H1 (cell line): Measurements from ENCODE around the gene TINAG. TPM values are rescaled to one million over a fixed set of nuclear protein-coding genes. Genes with fewer than 3 reads are reported as not detected.

Experiments
- CTCF ChIA-PET: fragments of 300-600 bp; sonication (Branson Sonifier 250); formaldehyde crosslinking; loops from one replicate; lab custom pipeline; 2021; ENCODE audit not compliant: partially characterized antibody; lab: Charles Lee
- POLR2A ChIA-PET: fragments of 300-600 bp; sonication (Branson Sonifier 250); formaldehyde crosslinking; loops from one replicate; lab custom pipeline; 2021; ENCODE audit warnings: inconsistent platforms; ENCODE audit not compliant: partially characterized antibody; lab: Charles Lee
- DNase-seq, 2 experiments: peaks; one replicate each; pipeline versions ENCODE4 v3.0.0 to v3.0.0-alpha.2; 2010 to 2022; ENCODE audit warnings: low spot score in 2 of 2, low read depth in 1 of 2, mixed read lengths in 1 of 2
- FAIRE-seq: peaks from 2 replicates; lab custom pipeline; 2011; peaks lifted over from hg19 to GRCh38; lab: Jason Lieb, UNC
- H2AFZ ChIP-seq: 2 replicates; pipeline ENCODE4 v1.8.1; 2012; ENCODE audit warnings: low read length, inconsistent platforms
- H2AK5ac ChIP-seq: 2 replicates; pipeline ENCODE4 v1.6.1; 2013; ENCODE audit warnings: low read depth, low read length
- H2BK120ac ChIP-seq: replicated peaks from 2 replicates; pipeline ENCODE3; 2013; ENCODE audit warnings: low read depth, low read length, inconsistent platforms
- H2BK12ac ChIP-seq: 2 replicates; pipeline ENCODE4 v1.6.1; 2013; ENCODE audit warnings: low read depth, low read length
- H2BK15ac ChIP-seq: 2 replicates; pipeline ENCODE4 v1.6.1; 2013; ENCODE audit warnings: low read length
- H2BK20ac ChIP-seq: 2 replicates; pipeline ENCODE4 v1.6.1; 2013; ENCODE audit warnings: low read length
- H2BK5ac ChIP-seq: 2 replicates; pipeline ENCODE4 v1.6.1; 2013; ENCODE audit warnings: low read depth, low read length
- H3K14ac ChIP-seq: 2 replicates; pipeline ENCODE4 v1.6.1; 2013; ENCODE audit warnings: inconsistent platforms; ENCODE audit not compliant: insufficient read length
- H3K18ac ChIP-seq: 2 replicates; pipeline ENCODE4 v1.6.1; 2013; ENCODE audit warnings: low read length; ENCODE audit errors: extremely low read depth
- H3K23ac ChIP-seq: 2 replicates; pipeline ENCODE4 v1.6.1; 2013; ENCODE audit warnings: inconsistent platforms; ENCODE audit not compliant: insufficient read length
- H3K23me2 ChIP-seq: 2 replicates; pipeline ENCODE4 v1.6.1; 2013; ENCODE audit warnings: low read depth, low read length
- H3K27ac ChIP-seq: 2 replicates; pipeline ENCODE4 v1.6.1; 2011; ENCODE audit warnings: low read depth, low read length, inconsistent platforms
- H3K27me3 ChIP-seq, 4 experiments: replicated peaks in 1 of 4; 1 replicate in 1 of 4; 2 replicates in 3 of 4; pipeline versions ENCODE4 v1.6.1 to v1.8.1; 2011 to 2013; ENCODE audit warnings: low read length in 3 of 4, mild to moderate bottlenecking in 3 of 4, inconsistent platforms in 2 of 4, mixed read lengths in 2 of 4, moderate library complexity in 1 of 4; ENCODE audit not compliant: control insufficient read depth in 3 of 4, insufficient read depth in 3 of 4; ENCODE audit errors: extremely low read depth in 1 of 4
- H3K36me3 ChIP-seq, 4 experiments: 2 replicates each; pipeline versions ENCODE4 v1.6.1 to v1.8.1; 2011 to 2013; ENCODE audit warnings: mild to moderate bottlenecking in 4 of 4, low read length in 3 of 4, moderate library complexity in 2 of 4, control low read depth in 1 of 4, inconsistent platforms in 1 of 4; ENCODE audit not compliant: insufficient read depth in 4 of 4, control insufficient read depth in 2 of 4
- H3K4ac ChIP-seq: replicated peaks from 2 replicates; pipeline ENCODE3; 2013; ENCODE audit warnings: low read length, low read depth, mixed read lengths, inconsistent platforms; ENCODE audit not compliant: insufficient read length
- H3K4me1 ChIP-seq, 4 experiments: replicated peaks in 1 of 4; 1 replicate in 1 of 4; 2 replicates in 3 of 4; pipeline versions ENCODE4 v1.6.1 to v1.8.1; 2011 to 2013; ENCODE audit warnings: low read length in 3 of 4, inconsistent platforms in 2 of 4, mixed read lengths in 1 of 4; ENCODE audit not compliant: insufficient read depth in 4 of 4, control insufficient read depth in 3 of 4
- H3K4me2 ChIP-seq, 2 experiments: 2 replicates each; pipeline versions ENCODE4 v1.6.1 to v1.8.1; 2011 to 2013; ENCODE audit warnings: low read depth in 2 of 2, low read length in 2 of 2, control low read depth in 1 of 2, inconsistent platforms in 1 of 2, mild to moderate bottlenecking in 1 of 2; ENCODE audit not compliant: insufficient read depth in 1 of 2
- H3K4me3 ChIP-seq, 4 experiments: fragments of 200-600, 300-600 bp in 1 of 4; sonication (generic), shearing (Covaris generic), sonication (Bioruptor Twin) in 1 of 4; 2 replicates each; pipeline versions ENCODE4 v1.5.1 to v1.8.1; 2011 to 2016; ENCODE audit warnings: low read length in 4 of 4, low read depth in 3 of 4, control low read depth in 2 of 4, inconsistent platforms in 2 of 4, mild to moderate bottlenecking in 2 of 4, mixed read lengths in 1 of 4, moderate library complexity in 1 of 4; ENCODE audit not compliant: insufficient read depth in 2 of 4; ENCODE audit errors: extremely low read depth in 1 of 4
- H3K56ac ChIP-seq: replicated peaks from 2 replicates; pipeline ENCODE3; 2013; ENCODE audit warnings: low read depth, mild to moderate bottlenecking, mixed read lengths, low read length, inconsistent platforms; ENCODE audit not compliant: insufficient read length
- H3K79me1 ChIP-seq: 2 replicates; pipeline ENCODE4 v1.6.1; 2013; ENCODE audit warnings: low read depth, low read length, control low read depth
- H3K79me2 ChIP-seq, 2 experiments: 2 replicates each; pipeline versions ENCODE4 v1.6.1 to v1.8.1; 2012 to 2013; ENCODE audit warnings: low read length in 2 of 2, mild to moderate bottlenecking in 2 of 2, inconsistent platforms in 1 of 2; ENCODE audit not compliant: insufficient read depth in 2 of 2, control insufficient read depth in 1 of 2
- H3K9ac ChIP-seq, 4 experiments: replicated peaks in 1 of 4; 1 replicate in 1 of 4; 2 replicates in 3 of 4; pipeline versions ENCODE4 v1.6.1 to v1.8.1; 2011 to 2013; ENCODE audit warnings: low read depth in 3 of 4, low read length in 3 of 4, control low read depth in 2 of 4, mild to moderate bottlenecking in 2 of 4, moderate library complexity in 2 of 4, inconsistent platforms in 1 of 4; ENCODE audit errors: extremely low read depth in 1 of 4
- H3K9me3 ChIP-seq, 2 experiments: 2 replicates each; pipeline versions ENCODE4 v1.6.1 to v1.8.1; 2012 to 2013; ENCODE audit warnings: mild to moderate bottlenecking in 2 of 2, moderate library complexity in 2 of 2, control low read depth in 1 of 2, inconsistent platforms in 1 of 2, low read depth in 1 of 2, low read length in 1 of 2, mixed read lengths in 1 of 2; ENCODE audit not compliant: insufficient read depth in 2 of 2
- H4K20me1 ChIP-seq, 2 experiments: replicated peaks in 1 of 2; 2 replicates each; pipeline versions ENCODE3 to v1.8.1; 2011 to 2013; ENCODE audit warnings: inconsistent platforms in 2 of 2, low read length in 2 of 2, mild to moderate bottlenecking in 1 of 2; ENCODE audit not compliant: insufficient read depth in 2 of 2, control insufficient read depth in 1 of 2
- H4K5ac ChIP-seq: 2 replicates; pipeline ENCODE4 v1.6.1; 2013; ENCODE audit warnings: low read length, low read depth, mixed read lengths, inconsistent platforms; ENCODE audit not compliant: insufficient read length
- H4K8ac ChIP-seq: 2 replicates; pipeline ENCODE4 v1.8.0; 2013; ENCODE audit warnings: mild to moderate bottlenecking, moderate library complexity, low read length, inconsistent platforms; ENCODE audit not compliant: insufficient read depth; ENCODE audit errors: extremely low read depth
- H4K91ac ChIP-seq: replicated peaks from 2 replicates; pipeline ENCODE3; 2013; ENCODE audit warnings: low read length, mixed read lengths, inconsistent platforms; ENCODE audit not compliant: insufficient read length
- GABPA ChIP-seq: IDR thresholded peaks from 2 replicates; pipeline ENCODE4 v1.6.1; 2011; ENCODE audit warnings: mild to moderate bottlenecking, low read length, moderate library complexity, borderline replicate concordance; ENCODE audit not compliant: insufficient read depth
- PHF8 ChIP-seq: fragments of 200-600 bp; sonication (generic); conservative IDR thresholded peaks from 2 replicates; pipeline ENCODE4 v1.7.1; 2012; ENCODE audit warnings: low read depth, mild to moderate bottlenecking, inconsistent platforms, low read length, moderate library complexity
- RXRA ChIP-seq: IDR thresholded peaks from 2 replicates; pipeline ENCODE4 v1.6.1; 2011; ENCODE audit warnings: low read depth, mild to moderate bottlenecking, low read length, moderate library complexity; ENCODE audit not compliant: insufficient read depth
- SAP30 ChIP-seq: fragments of 300-600 bp; sonication (generic); IDR thresholded peaks from 2 replicates; pipeline ENCODE4 v1.7.1; 2012; ENCODE audit warnings: low read length, moderate library complexity, mild to moderate bottlenecking, inconsistent platforms; ENCODE audit not compliant: insufficient read depth, insufficient replicate concordance
- SP4 ChIP-seq: IDR thresholded peaks from 2 replicates; pipeline ENCODE4 v1.6.1; 2012; ENCODE audit warnings: low read length, inconsistent platforms
- WGBS, 2 experiments: shearing (Covaris generic) in 1 of 2; methylation state at CpG; one replicate each; pipeline versions ENCODE4 v1.1.6 to v1.1.7; 2013 to 2015; ENCODE audit warnings: low lambda C conversion rate in 2 of 2, mixed read lengths in 2 of 2, inconsistent platforms in 1 of 2, low coverage in 1 of 2, missing lambda C conversion rate in 1 of 2; ENCODE audit not compliant: insufficient replicate concordance in 2 of 2, insufficient coverage in 1 of 2, insufficient read length in 1 of 2; ENCODE audit errors: extremely low coverage in 1 of 2, missing lambda C conversion rate in 1 of 2; 5-methylcytosine and 5-hydroxymethylcytosine counted together
- polyA plus RNA-seq, 7 experiments: library from polyadenylated mRNA; depleted of rRNA in 3 of 7; stranded (reverse) in 5 of 7; unstranded in 2 of 7; fragments of >200 nt in 5 of 7; fragments of 200-250 nt in 2 of 7; gene quantifications; 1 replicate in 5 of 7; 2 replicates in 1 of 7; 4 replicates in 1 of 7; pipeline versions ENCODE4 v1.2.1 to v1.2.3, GENCODE V29; 2011 to 2013; ENCODE audit warnings: missing spikeins in 2 of 7, mixed read lengths in 2 of 7
- total RNA-seq: library from RNA; stranded (reverse); fragmentation: NEBNext Ultra II Directional; extraction: Animal tissue kit (Norgen Biotek cat#: 25700); gene quantifications from 2 replicates; pipeline ENCODE4 v1.2.1, GENCODE V29; 2021
- TF ChIP-seq, protein P1 (sequence below): IDR thresholded peaks from 2 replicates; pipeline ENCODE4 v1.6.1; 2012; ENCODE audit warnings: inconsistent platforms

Gene TINAG
- total and polyA plus RNA-seq, 2 of the 8 experiments (the other 6 are each of a cell fraction or from before 2014, with no cell fraction given): not detected

DNA sequence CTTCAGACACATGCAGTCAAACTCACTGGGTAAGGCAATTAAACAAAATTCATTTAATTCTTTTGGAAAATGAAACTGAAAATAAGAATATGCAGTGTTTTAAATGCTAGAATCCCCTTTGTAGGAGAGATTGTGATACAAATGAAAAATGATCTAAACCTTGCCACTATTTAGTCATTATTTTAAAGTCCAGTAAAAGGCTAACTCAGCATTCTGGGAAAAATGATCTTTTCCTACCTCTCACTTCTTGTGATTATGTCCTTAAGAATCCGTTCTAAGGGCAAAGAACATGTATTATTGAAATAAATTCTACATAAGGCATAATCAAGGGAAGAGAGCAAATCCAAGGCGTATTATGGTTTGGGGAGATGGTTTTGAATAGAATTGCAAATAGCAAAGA is 46.4 kb downstream of the TINAG start:
- ChIA-PET CTCF (interaction anchor here (1.3 kb wide), 1 partner anchor 383 kb away, joined by 3 read pairs; no protein-coding TSS in a partner anchor), POLR2A (no interaction called here)
- no peak overlapping the region for H3K56ac ChIP-seq
- H2BK12ac ChIP-seq: no peak overlapping the region
- H3K27ac ChIP-seq: no peak overlapping the region
- no peak overlapping the region for H2BK5ac ChIP-seq
- H4K8ac ChIP-seq: no peak overlapping the region
- no peaks in the 10 kb centered on the region for H3K9me3 ChIP-seq
- H3K23ac ChIP-seq: no peak overlapping the region
- H3K14ac ChIP-seq: no peak overlapping the region
- no peak overlapping the region for H2AK5ac ChIP-seq
- H3K4me2 ChIP-seq: no peak overlapping the region
- no peaks in the 10 kb centered on the region for H3K4me1 ChIP-seq
- no peak overlapping the region for H3K4me3 ChIP-seq
- H3K27me3 ChIP-seq: no peaks in the 10 kb centered on the region
- H2BK15ac ChIP-seq: no peak overlapping the region
- H4K20me1 ChIP-seq: no peaks in the 10 kb centered on the region
- no peak overlapping the region for H4K5ac ChIP-seq
- no peaks in the 10 kb centered on the region for H3K79me2 ChIP-seq
- DNase-seq (no peak), FAIRE-seq (no peak)
- 88% methylated on average over 2 of the region's 2 CpGs; no CpG with 5 or more reads in 1 of the 2 experiments for WGBS, 2 experiments
- no peak overlapping the region for H2BK120ac ChIP-seq
- H2BK20ac ChIP-seq: no peak overlapping the region
- H3K18ac ChIP-seq: no peak overlapping the region
- H3K79me1 ChIP-seq: no peaks in the 10 kb centered on the region
- no peaks in the 10 kb centered on the region for H3K36me3 ChIP-seq
- H3K9ac ChIP-seq: no peak overlapping the region
- H3K23me2 ChIP-seq: no peaks in the 10 kb centered on the region; the same call in 1 of the 2 replicates
- H2AFZ ChIP-seq: no peak overlapping the region
- H3K4ac ChIP-seq: no peak overlapping the region
- TF ChIP-seq SP4 (no peak), SAP30 (no peak), RXRA (no peak), PHF8 (no peak), GABPA (no peak)
- TF ChIP-seq, protein P1, sequence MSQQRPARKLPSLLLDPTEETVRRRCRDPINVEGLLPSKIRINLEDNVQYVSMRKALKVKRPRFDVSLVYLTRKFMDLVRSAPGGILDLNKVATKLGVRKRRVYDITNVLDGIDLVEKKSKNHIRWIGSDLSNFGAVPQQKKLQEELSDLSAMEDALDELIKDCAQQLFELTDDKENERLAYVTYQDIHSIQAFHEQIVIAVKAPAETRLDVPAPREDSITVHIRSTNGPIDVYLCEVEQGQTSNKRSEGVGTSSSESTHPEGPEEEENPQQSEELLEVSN: no peak
- no peak overlapping the region for H4K91ac ChIP-seq
